ENCODE results near the gene LY6G6D. TPM values are rescaled to one million over a fixed set of nuclear protein-coding genes. Genes with fewer than 3 reads are reported as not detected.
A peak's percentile ranks its signal among the peaks of the same experiment; 100 is the strongest.

Gene LY6G6D
- total and polyA plus RNA-seq, 2 of the 13 experiments (the other 11 are each of a cell fraction or from before 2014, with no cell fraction given): not detected

DNA sequence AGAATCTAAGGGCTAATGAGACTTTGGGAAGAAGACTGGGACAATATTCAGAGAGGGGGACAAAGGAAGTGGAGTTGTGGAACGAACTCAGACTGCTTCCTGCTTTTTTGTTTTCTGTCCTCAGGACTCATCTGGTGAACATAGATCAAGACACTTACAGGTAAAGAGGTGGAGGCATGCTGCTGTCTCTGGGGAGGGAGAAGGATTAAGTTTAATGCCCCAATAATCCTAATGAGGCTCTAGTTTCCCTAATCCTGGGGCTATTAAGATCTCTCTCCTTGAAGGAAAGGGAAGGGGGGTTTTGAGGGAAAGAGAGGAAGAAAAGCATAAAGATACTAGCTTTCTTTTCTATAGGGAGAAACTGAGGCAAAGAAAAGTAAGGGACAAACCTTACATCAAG lies 29.3 kb downstream of the LY6G6D start:
- Histone ChIP-seq H3K4me2 (ENCODE audit: low read depth, low read length) (no peak overlapping the region), H3K79me2 (ENCODE audit: insufficient read depth, low read length) (no peaks in the 10 kb centered on the region), H3K9me3 (ENCODE audit: low read length) (no peaks in the 10 kb centered on the region), H3K27me3 (ENCODE audit: control insufficient read depth in 1 of 2, insufficient read depth in 2 of 2, low read length in 2 of 2) (no peaks in the 10 kb centered on the region), H3K36me3 (replicated peaks in 1 of 2; ENCODE audit: control insufficient read depth in 1 of 2, insufficient read depth in 2 of 2, low read length in 2 of 2) (peaks cover 0 to 6% of the 10 kb centered on the region in 2 experiments; a peak in 3 of 5 replicates), H2AFZ (ENCODE audit: low read length) (no peak overlapping the region), H3K4me3 (replicated peaks in 1 of 3; ENCODE audit: insufficient read depth in 1 of 3, low read depth in 2 of 3, low read length in 3 of 3) (no peak overlapping the region), H3K4me1 (ENCODE audit: insufficient read depth, low read length) (peaks cover 59% of the 10 kb centered on the region), H4K20me1 (ENCODE audit: insufficient read depth, low read length) (no peaks in the 10 kb centered on the region), H3K9ac (ENCODE audit: insufficient read depth, low read depth, low read length) (no peak overlapping the region), H3K27ac (ENCODE audit: extremely low read length, insufficient read depth, low read length) (no peak overlapping the region)
- POLR2A ChIA-PET: interaction anchor here (0.7 to 1.6 kb wide), 3 partner anchors 8 to 108 kb away, joined by 3 read pairs; partner anchors contain the start of gene CLIC1
- intact Hi-C loops (cut with micrococcal nuclease; ENCODE audit: unreplicated experiment): no loop called here
- CTCF ChIA-PET (ENCODE audit: low intra/inter-chr PET ratio, low total read pairs): no interaction called here
- FAIRE-seq (no peak), DNase-seq (ENCODE audit: low spot score) (no peak), ATAC-seq (no peak)
- TF ChIP-seq SRSF1 (optimal IDR thresholded peaks at IDR 0.05; ENCODE audit: low read depth, low read length): no peak
- TF ChIP-seq ZNF639 (CRISPR knock-in tag; conservative IDR thresholded peaks at IDR 0.05): no peak
- TF ChIP-seq, protein P1, sequence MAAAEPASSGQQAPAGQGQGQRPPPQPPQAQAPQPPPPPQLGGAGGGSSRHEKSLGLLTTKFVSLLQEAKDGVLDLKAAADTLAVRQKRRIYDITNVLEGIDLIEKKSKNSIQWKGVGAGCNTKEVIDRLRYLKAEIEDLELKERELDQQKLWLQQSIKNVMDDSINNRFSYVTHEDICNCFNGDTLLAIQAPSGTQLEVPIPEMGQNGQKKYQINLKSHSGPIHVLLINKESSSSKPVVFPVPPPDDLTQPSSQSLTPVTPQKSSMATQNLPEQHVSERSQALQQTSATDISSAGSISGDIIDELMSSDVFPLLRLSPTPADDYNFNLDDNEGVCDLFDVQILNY (CRISPR knock-in tag; conservative IDR thresholded peaks at IDR 0.05): no peak
- no TSS peak for BruUV-seq (replicated peaks)
- in situ Hi-C loops (cut with HindIII; ENCODE audit: extremely low pct_ligation_motif_present, low pct_unique_long_range_greater_than_20kb): no loop called here
- WGBS (ENCODE audit: low lambda C conversion rate): 89% methylated on average over 1 of the region's 1 CpG

- Histone ChIP-seq H2AFZ (ENCODE audit: low read length) (no peak overlapping the region), H3K9me3 (ENCODE audit: low read length) (no peaks in the 10 kb centered on the region), H3K36me3 (replicated peaks in 1 of 2; ENCODE audit: control insufficient read depth in 1 of 2, insufficient read depth in 2 of 2, low read length in 2 of 2) (no peaks in the 10 kb centered on the region), H3K79me2 (ENCODE audit: insufficient read depth, low read length) (no peaks in the 10 kb centered on the region), H4K20me1 (ENCODE audit: insufficient read depth, low read length) (no peaks in the 10 kb centered on the region), H3K4me3 (replicated peaks in 1 of 3; ENCODE audit: insufficient read depth in 1 of 3, low read depth in 2 of 3, low read length in 3 of 3) (no peak overlapping the region), H3K4me1 (ENCODE audit: insufficient read depth, low read length) (peaks cover 38% of the 10 kb centered on the region), H3K27me3 (ENCODE audit: control insufficient read depth in 1 of 2, insufficient read depth in 2 of 2, low read length in 2 of 2) (no peaks in the 10 kb centered on the region), H3K4me2 (ENCODE audit: low read depth, low read length) (no peak overlapping the region), H3K9ac (ENCODE audit: insufficient read depth, low read depth, low read length) (no peak overlapping the region), H3K27ac (ENCODE audit: extremely low read length, insufficient read depth, low read length) (no peak overlapping the region)
- intact Hi-C loops (cut with micrococcal nuclease; ENCODE audit: unreplicated experiment): no loop called here
- in situ Hi-C loops (cut with HindIII; ENCODE audit: extremely low pct_ligation_motif_present, low pct_unique_long_range_greater_than_20kb): no loop called here
- DNase-seq (ENCODE audit: low spot score) (no peak), FAIRE-seq (no peak), ATAC-seq (no peak)
- 94% methylated on average over 8 of the region's 8 CpGs for WGBS (ENCODE audit: low lambda C conversion rate)
- BruUV-seq (replicated peaks): no TSS peak
- ChIA-PET POLR2A (interaction anchor here (0.7 to 4.7 kb wide), 4 partner anchors 12 to 94 kb away, joined by 3 to 106 read pairs (median 4); partner anchors contain the start of genes APOM, CLIC1, LSM2 and MSH5), CTCF (ENCODE audit: low intra/inter-chr PET ratio, low total read pairs) (no interaction called here)
- no peak for TF ChIP-seq ZNF530 (CRISPR knock-in tag; IDR thresholded peaks at IDR 0.05; ENCODE audit: low read depth)
- TF ChIP-seq ZNF720 (CRISPR knock-in tag; IDR thresholded peaks at IDR 0.05): no peak
- 0 out of 2 replicates have a peak, but pooled peaks have one; percentile 40 for TF ChIP-seq ZZZ3 (CRISPR knock-in tag; IDR thresholded peaks at IDR 0.05; ENCODE audit: borderline replicate concordance)
- no peak for TF ChIP-seq ZNF782 (CRISPR knock-in tag; IDR thresholded peaks at IDR 0.05; ENCODE audit: borderline replicate concordance)
- no peak for TF ChIP-seq EED (CRISPR knock-in tag; IDR thresholded peaks at IDR 0.05)
- TF ChIP-seq ZNF263 (CRISPR knock-in tag; IDR thresholded peaks at IDR 0.05): no peak
- TF ChIP-seq ZSCAN21 (CRISPR knock-in tag; IDR thresholded peaks at IDR 0.05; ENCODE audit: borderline replicate concordance): no peak
- peak; percentile 76; the same call in 1 of the 2 replicates for TF ChIP-seq ZBTB21 (CRISPR knock-in tag; IDR thresholded peaks at IDR 0.05)
- TF ChIP-seq ZSCAN29 (CRISPR knock-in tag; conservative IDR thresholded peaks at IDR 0.05): no peak
- TF ChIP-seq MBNL3 (CRISPR knock-in tag; conservative IDR thresholded peaks at IDR 0.05): no peak
- TF ChIP-seq ZNF558 (CRISPR knock-in tag; IDR thresholded peaks at IDR 0.05; ENCODE audit: borderline replicate concordance): no peak
- TF ChIP-seq RARA (CRISPR knock-in tag; IDR thresholded peaks at IDR 0.05): no peak
- no peak for TF ChIP-seq ZNF549 (CRISPR knock-in tag; IDR thresholded peaks at IDR 0.05)
- TF ChIP-seq ZNF33B (CRISPR knock-in tag; IDR thresholded peaks at IDR 0.05): no peak
- TF ChIP-seq STAT5B (CRISPR knock-in tag; IDR thresholded peaks at IDR 0.05): no peak
Measured at GRCh38 chr6:31749301-31750036, 34.3 kb downstream of the LY6G6D start.

All from HepG2 (cell line).